Calu3 (cell line): ENCODE results near the gene EGFL7. TPM values are rescaled to one million over a fixed set of nuclear protein-coding genes. Genes with fewer than 3 reads are reported as not detected.

Experiments used
- BruUV-seq: library from RNA; stranded (reverse); fragments of 400-500 nt; replicated peaks from 2 replicates; lab custom pipeline; 2021; lab: Mats Ljungman, UMichigan
- CTCF ChIA-PET: fragments of 300-600 bp; sonication (Branson Sonifier 250); formaldehyde crosslinking; loops from one replicate; lab custom pipeline; 2022; ENCODE audit warnings: antibody characterized with exemption; lab: Charles Lee
- DNase-seq: peaks from one replicate; pipeline ENCODE4 v3.0.0; 2022
- H3K27ac Mint-ChIP-seq: one replicate; pipeline ENCODE4 v1.8.0; 2022; ENCODE audit warnings: mixed read lengths; ENCODE audit not compliant: unreplicated experiment
- H3K27me3 Mint-ChIP-seq: one replicate; pipeline ENCODE4 v1.8.0; 2022; ENCODE audit warnings: mixed read lengths; ENCODE audit not compliant: unreplicated experiment
- H3K36me3 Mint-ChIP-seq: one replicate; pipeline ENCODE4 v1.8.0; 2022; ENCODE audit warnings: mild to moderate bottlenecking, moderate library complexity, mixed read lengths; ENCODE audit not compliant: insufficient read depth, unreplicated experiment
- H3K4me1 Mint-ChIP-seq: one replicate; pipeline ENCODE4 v1.8.0; 2022; ENCODE audit warnings: mild to moderate bottlenecking, low read depth, mixed read lengths; ENCODE audit not compliant: unreplicated experiment
- H3K4me3 Mint-ChIP-seq: one replicate; pipeline ENCODE4 v1.8.0; 2022; ENCODE audit warnings: mild to moderate bottlenecking, low read depth, moderate library complexity, mixed read lengths; ENCODE audit not compliant: unreplicated experiment
- H3K9me3 Mint-ChIP-seq: one replicate; pipeline ENCODE4 v1.8.0; 2022; ENCODE audit warnings: low read depth, mixed read lengths; ENCODE audit not compliant: unreplicated experiment
- CTCF ChIP-seq: fragments of 200-600 bp; IDR thresholded peaks from one replicate; pipeline ENCODE4 v1.8.0; 2022; ENCODE audit warnings: antibody characterized with exemption; ENCODE audit not compliant: unreplicated experiment
- intact Hi-C: fragments of 100-400 bp; cut with micrococcal nuclease; formaldehyde crosslinking; loops from one replicate; pipeline ENCODE4 v1.10.0; 2022; ENCODE audit not compliant: unreplicated experiment
- total RNA-seq: library from RNA; stranded (reverse); gene quantifications from 2 replicates; pipeline ENCODE4 v1.2.3, GENCODE V29; 2022

The EGFL7 gene
- total RNA-seq, 1 experiment from 2014 or later = 1.3 TPM

GRCh38 chr9:136646827-136647711, 15.6 kb upstream of the EGFL7 start:
- BruUV-seq = no TSS peak
- CTCF ChIA-PET = interaction anchor here (0.5 kb wide), 1 partner anchor 743 kb away, joined by 5 read pairs; no protein-coding TSS in a partner anchor

GRCh38 chr9:136648751-136649150, 14.0 kb upstream of the EGFL7 start:
- DNase-seq = no peak
- Mint-ChIP-seq H3K27me3 (no peaks in the 10 kb centered on the region), H3K27ac (no peak overlapping the region), H3K36me3 (no peaks in the 10 kb centered on the region), H3K9me3 (no peaks in the 10 kb centered on the region), H3K4me3 (no peak overlapping the region), H3K4me1 (no peaks in the 10 kb centered on the region)
- BruUV-seq = no TSS peak
- CTCF ChIA-PET = no interaction called here
- intact Hi-C loops = no loop called here
- no peak for TF ChIP-seq CTCF

More at GRCh38 chr9:136646827-136647711, 15.6 kb upstream of the EGFL7 start:
- H3K4me1 Mint-ChIP-seq = no peaks in the 10 kb centered on the region
- H3K27ac Mint-ChIP-seq = no peak overlapping the region
- H3K4me3 Mint-ChIP-seq = no peak overlapping the region
- peaks cover 4% of the 10 kb centered on the region for H3K36me3 Mint-ChIP-seq
- H3K27me3 Mint-ChIP-seq = no peaks in the 10 kb centered on the region
- no peak for TF ChIP-seq CTCF
- intact Hi-C loops = no loop called here
- no peaks in the 10 kb centered on the region for H3K9me3 Mint-ChIP-seq
- no peak for DNase-seq

GRCh38 chr9:136650021-136650420, 12.7 kb upstream of the EGFL7 start:
- Mint-ChIP-seq H3K4me3 (no peak overlapping the region), H3K27me3 (no peaks in the 10 kb centered on the region), H3K9me3 (no peaks in the 10 kb centered on the region), H3K36me3 (no peaks in the 10 kb centered on the region), H3K27ac (no peak overlapping the region), H3K4me1 (no peaks in the 10 kb centered on the region)
- no peak for TF ChIP-seq CTCF
- intact Hi-C loops = no loop called here
- no TSS peak for BruUV-seq
- DNase-seq = no peak
- CTCF ChIA-PET = no interaction called here

- no peaks in the 10 kb centered on the region for H3K36me3 Mint-ChIP-seq
- no peak overlapping the region for H3K27ac Mint-ChIP-seq
- no TSS peak for BruUV-seq
- H3K27me3 Mint-ChIP-seq = no peaks in the 10 kb centered on the region
- no peaks in the 10 kb centered on the region for H3K4me1 Mint-ChIP-seq
- intact Hi-C loops = no loop called here
- H3K9me3 Mint-ChIP-seq = no peaks in the 10 kb centered on the region
- no peak for DNase-seq
- no peak for TF ChIP-seq CTCF
- no peak overlapping the region for H3K4me3 Mint-ChIP-seq
- CTCF ChIA-PET = no interaction called here
Measured at GRCh38 chr9:136650648-136651047, 12.1 kb upstream of the EGFL7 start.
